Measurements from ENCODE around the gene C11orf91.
"Not testable (repeated sequence)": the region's sequence is repeated elsewhere in the genome, so short reads cannot be mapped to it uniquely, and the experiment has no call there.

C11orf91 gene

DNA sequence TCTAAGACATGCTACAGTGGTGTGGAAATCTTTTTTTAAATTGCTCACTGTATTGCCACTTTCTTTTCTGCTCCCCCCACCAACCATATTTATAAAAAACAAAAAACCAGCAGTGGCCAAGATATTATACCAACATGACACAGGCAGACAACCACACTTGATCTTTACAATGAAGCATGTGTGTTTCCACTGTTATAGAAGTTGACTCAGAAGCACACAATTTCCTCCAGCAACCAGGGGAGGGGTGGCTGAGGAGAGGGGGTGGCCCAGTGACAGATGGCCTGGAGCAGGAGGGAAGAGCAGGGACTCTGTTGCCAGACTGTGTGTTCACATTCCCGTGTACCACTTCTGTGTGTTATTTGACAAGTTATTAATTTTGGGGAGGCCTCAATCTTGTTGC is 20.8 kb upstream of the C11orf91 start:
- peak; percentile 63 to 80 (median 72) for DNase-seq

DNA sequence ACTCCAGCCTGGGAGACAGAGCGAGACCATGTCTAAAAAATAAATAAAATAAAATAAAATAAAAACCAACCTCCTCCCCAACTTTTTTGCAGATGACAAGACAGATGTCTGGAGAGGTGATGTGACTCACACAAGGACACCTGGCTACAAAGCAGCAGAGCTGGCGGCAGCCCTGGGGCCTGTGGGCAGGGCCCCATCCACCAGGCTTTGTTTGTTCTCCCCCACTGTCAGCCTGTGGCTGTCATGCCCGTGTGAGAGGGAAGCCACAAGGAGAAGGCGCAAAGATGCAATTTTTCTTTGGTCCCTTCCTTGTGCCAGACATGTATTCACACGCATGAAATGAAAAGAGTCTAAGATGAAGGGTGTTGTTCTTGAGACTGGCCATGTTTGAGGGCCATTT is 19.0 kb upstream of the C11orf91 start:
- DNase-seq, result no peak

DNA sequence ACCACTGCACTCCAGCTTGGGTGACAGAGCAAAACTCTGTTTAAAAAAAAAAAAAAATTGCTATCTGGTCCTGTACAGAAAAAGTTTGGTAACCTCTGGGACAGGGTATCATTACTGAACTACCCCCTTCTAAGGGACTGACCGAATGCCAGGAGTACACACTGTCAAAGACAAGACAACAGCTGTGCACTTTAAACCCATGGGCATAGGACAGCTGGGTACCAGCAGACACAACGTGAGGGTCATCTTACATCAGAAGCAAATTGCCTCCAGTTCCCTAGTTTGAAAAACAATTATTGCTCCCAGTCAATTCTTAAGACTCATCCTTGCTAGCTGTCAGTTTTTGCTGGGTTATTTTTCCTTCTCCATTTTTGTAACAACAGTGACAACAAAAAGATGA is 17.8 kb upstream of the C11orf91 start:
- no peak for DNase-seq

DNA sequence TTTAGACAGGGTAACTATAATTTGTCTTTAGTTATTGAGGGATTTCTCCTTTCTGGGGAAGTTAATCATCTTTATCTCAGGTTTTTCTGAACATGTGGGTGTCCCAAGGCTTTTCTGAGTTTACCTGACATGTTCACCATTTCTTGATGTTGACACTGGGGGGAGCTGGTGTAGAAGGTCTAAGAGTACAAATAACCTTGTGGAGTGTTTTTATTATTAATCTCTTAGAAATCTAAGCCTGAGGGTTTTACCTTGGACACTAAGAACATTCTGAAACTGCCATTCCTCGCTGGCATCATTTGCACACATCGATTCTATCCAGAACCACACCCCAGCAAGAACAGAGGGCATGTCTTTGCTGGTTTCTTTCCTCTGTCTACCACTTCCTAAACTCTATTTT is 15.6 kb upstream of the C11orf91 start:
- peak in 3 of 4 experiments; percentile 40 to 61 (median 48) for DNase-seq

DNA sequence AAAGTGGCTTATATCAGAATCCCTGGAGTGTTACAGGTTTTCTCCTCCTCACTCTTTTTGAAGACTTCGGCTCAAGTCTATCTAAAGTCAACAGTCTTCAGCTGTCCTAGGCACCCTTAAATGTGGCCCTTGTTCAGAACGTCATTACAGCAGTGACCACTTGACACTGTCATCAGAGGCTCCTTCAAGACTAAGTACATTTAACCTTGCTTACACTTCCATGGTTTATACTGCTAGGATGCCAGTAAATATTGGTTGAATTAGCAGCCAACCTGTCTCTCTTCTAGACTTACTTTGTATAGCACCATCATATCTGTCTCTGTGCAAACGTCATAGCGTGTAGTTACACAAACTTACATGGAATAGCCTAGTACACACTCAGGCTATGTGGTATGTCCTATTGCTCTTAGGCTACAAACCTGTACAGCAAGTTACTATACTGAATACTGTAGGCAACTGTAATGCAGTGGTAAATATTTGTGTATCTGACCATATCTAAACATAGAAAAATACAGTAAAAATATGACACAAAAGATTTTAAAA is 13.3 kb upstream of the C11orf91 start:
- DNase-seq, result no peak

DNA sequence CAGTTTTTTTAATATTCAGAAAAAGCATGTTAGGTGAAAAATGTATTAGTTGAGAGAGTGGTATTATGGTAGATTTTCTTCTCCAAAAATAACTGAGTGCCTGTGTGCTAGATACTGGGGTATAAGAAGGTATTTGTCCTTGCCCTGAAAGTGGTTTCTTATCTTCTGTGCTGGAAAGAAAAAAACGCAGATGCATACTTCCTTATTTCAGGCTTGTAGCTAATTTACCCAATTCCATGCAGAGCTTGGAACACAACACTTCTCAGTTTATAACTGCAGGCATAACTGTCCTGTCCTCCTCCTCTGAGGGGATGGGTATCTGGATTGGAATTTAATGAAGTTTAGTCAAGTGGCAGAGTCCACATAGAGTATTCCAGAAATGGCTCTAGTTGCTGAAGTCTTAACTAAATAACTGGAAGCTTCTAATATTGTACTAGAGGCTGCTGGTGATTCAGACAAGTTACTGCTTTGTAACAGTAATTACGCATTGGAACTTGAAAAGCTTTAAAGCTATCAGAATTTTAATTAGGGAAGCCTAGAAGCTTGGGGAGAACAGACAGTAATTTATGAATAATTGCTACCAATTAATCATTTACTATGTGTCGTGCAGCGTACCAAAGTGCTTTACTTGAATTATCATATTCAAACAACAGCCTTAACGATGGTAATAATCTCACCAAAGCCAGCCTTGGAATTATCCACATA is 12.7 kb upstream of the C11orf91 start:
- DNase-seq, result peak in 1 of 4 experiments; percentile 24

DNA sequence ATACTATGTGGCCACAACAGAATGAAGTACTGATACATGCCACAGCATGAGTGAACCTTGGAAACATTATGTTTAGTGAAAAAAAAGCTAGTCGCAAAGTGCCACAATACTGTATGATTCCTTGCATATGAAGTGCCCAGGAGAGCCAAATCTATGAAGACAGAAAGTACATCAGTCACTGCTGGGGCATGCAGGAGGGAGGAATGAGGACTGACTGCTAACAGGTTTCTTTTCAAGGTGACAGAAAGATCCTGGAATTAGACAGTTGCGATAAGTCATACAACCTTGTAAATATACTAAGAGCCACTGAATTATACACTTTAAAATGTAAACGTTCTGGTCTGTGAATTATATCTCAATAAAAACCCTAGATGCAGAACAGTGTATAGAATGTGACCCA is 11.8 kb upstream of the C11orf91 start:
- DNase-seq, result no peak

DNA sequence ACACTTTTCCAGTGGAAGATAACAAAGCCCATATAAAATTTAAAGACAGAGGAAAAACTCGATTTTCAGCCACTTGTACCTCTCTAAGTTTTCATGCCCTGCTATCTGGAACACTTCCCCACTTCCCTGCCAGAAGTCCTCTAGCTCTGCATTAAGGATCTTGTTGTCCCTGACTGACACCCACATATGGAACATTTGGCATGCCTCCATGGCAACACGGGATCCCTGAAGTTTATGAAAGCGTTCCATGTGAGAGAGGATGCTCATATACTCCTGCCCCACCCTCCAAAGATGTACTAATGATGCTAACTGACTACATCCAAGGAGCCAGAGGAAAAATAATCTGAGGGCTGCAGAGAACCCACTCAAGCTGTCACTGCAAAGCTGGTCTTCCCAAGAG is 8.8 kb upstream of the C11orf91 start:
- DNase-seq, result no peak

DNA sequence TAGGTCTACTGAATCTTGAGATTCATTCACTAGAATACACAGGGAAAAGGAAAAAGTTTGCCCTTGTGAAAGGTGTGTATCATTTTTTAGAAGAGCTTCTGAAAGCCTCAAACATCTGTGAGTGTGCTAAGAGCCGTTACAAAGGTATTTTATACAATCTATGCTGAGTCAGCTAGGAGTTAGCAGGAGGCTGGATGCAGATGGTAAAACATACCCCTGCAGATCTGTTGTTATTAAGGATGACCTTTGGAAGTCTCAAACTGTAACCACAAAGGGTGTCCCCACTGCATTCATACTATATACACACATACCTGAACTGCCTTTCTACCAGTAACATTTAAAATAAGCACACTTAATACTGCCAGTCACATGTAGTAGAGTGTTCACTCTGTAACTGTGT is 8.4 kb upstream of the C11orf91 start:
- no peak for DNase-seq

DNA sequence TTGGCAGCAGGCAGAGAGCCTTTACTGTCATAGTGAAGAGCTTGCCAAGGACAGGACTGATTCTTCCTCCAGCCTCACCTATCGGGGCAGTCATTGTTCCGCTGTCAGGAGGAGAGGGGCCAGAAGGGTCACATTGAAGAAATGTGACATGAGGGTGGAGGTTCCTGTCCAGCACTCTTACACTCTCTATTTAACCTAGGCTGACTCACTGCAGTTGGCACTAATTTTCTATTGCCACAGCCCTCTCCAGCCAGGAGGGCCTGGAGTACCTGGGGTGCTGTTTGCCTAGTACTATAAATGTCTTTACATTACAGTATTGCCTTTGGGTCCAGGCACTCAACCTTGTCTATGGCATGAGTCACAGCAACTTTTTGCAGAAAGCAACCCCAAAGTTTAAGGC is 7.2 kb upstream of the C11orf91 start:
- not testable (repeated sequence) for DNase-seq

DNA sequence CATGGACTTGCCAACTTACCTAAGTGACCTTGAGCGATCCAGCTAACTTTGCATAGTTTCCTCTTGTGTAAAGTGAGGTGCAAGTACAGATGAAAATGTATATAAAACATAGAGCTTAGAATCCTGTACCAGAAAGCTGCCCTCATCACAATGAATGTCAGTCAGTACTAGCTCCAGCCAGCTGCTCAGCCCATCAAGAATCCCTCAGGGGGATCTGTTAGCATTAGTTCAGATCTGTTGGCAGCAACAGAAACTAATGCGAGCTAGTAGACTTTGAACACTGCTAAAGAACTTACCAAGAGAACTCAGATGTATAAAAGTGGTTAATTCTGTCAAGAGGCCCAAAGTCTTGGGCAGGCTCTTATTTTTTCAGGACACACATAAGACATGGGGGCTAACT is 6.3 kb upstream of the C11orf91 start:
- DNase-seq, result no peak

DNA sequence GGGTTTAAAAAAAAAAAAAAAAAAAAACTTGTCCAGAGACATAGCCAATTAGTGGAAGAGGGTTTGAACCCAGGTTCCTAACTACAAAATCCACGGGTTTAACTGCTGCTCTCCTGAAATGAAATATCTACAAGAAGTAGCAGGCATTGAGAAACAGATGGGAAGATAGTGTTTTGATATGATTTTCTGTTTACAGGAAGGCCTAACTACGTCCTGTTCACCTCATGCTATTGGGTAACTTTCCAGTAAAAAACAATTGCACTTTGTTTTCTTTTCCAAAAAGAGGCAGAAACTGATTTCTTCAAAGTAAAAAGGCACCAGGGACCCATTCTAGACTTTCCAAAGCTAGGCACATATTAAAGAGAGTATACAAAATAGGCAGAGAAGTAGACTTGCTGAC is 5.9 kb upstream of the C11orf91 start:
- no peak for DNase-seq

DNA sequence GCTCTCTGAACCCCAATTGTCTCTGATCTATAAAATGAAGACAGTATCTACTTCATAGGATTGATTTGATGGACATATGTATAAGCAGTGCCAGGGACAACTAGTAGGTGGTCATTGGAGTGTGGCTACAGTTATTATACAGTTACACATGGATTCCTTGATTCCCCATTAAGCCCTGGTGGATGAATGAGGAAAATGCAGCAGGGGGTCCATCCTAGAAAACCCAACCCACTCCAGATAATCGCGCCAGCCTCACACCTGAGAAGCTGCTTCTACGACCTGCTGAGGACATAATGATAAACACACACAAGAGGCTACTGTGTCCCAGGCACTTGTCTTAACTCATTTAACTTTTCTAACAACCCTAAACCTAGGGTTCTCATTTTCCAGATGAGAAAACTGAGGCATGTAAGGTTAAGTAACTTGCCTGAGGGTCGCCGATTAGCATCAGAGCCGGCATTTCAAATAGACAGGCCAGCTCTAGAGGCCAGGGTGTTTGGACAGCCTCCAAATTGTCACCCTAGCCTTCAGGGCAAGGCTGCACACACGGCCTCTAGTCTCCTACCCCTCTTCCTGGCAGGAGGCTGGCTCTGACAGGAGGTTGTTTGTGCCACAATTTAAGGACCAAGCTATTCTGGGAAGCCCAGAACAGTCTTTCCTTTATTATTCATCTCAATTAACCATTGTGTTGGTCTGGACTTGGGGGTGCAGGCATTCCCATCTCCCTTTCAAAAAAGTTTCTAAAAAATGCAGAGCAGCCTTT is 3.8 kb upstream of the C11orf91 start:
- DNase-seq, result no peak

DNA sequence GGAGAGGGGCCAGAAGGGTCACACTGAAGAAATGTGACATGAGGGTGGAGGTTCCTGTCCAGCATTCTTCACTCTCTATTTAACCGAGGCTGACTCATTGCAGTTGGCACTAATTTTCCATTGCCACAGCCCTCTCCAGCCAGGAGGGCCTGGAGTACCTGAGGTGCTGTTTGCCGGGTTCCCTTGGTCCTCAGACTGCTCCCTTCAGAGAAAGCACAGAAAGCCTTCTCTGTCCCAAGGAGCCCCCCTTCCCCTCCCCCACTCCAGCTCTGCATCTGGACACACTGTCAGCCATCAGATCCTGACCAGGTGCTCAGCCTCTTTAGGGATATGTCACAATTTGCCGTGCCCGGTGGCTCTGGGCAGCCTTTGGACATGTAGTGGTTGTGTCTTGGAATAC is 3.2 kb upstream of the C11orf91 start:
- DNase-seq, result no peak

DNA sequence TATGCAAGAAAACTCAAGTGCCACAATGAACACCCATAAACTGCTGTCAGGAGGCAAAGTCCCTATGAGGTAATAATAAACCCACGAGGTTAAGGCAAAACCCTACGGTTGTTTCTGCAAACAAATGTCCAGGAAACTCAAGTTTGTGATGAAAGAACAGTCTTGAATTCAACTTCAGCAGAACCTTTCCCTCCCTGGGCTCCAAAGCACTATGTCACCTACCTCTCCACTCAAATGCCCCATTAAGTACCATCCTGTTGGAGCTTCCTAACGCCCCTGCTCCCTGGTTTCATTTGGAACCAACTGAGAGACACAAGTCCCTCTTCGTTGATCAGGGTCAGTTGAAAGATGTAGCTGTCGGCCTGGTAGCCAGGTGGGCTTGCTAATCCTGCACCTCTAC is 2.6 kb upstream of the C11orf91 start:
- DNase-seq, result peak in 2 of 4 experiments; percentile 23 to 35

DNA sequence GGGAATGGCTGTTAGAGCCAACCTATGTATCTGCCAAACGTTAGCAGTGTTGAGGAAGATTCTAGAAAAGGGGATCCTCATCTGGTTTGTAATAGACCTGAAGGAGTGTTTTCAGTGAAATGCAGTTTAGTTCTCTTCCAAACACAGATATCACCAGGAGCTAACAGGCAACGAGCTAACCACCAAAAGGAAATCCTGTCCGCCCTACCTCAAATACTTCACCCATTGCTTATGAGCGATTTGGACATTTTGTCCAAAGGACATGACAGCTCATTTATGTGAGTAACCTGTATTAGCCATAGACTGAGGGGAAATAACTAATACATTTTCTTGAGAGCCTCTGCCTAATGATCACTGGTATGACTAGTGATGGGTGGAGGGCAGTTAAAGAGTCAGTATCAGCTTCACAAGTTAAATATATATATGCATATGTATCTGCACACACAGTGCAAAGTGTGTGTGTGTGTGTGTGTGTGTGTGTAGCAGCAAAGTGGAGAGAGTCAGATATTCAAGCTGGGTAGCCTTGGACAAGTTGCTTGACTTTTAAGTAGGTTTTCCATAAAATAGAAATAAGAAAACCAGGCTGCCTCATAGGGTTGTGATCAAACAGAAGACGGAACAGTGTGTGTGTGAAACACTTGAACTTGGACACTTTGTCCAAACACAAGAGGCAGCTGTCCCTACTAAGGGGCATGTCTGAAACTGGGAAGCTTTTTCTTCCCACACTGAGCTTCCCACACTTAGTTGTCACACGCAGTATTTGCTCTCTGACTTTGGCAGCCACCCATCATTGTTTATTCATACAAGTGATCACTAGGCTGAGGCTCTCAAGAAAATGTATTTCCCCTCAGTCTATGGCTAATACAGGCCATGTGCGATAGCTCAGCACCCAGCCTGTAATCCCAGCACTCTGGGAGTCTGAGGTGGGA is 940 bp upstream of the C11orf91 start:
- peak; percentile 46 to 69 (median 62) for DNase-seq

DNA sequence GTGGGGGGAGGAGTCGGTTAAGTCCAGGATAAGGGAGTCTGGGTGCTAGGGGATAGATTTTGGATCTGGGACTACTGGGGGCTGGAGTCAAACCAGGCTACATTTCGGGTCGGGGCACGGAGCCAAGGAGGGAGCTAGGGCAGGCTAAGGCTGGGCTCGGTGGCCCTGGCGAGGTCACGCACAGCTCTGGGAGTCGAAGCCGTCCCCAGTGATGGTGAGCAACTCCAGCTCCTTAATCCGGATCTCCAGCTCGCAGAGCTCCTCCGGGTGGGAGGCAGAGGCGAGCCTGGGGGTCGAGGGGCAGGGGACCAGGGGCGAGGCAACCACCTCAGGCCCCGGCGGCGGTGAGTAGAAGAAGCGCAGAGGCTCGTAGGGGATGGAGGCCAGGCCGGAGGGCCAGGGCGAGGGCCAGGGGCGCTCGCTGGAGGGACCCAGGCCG is 544 bp downstream of the C11orf91 start:
- no peak for DNase-seq

DNA sequence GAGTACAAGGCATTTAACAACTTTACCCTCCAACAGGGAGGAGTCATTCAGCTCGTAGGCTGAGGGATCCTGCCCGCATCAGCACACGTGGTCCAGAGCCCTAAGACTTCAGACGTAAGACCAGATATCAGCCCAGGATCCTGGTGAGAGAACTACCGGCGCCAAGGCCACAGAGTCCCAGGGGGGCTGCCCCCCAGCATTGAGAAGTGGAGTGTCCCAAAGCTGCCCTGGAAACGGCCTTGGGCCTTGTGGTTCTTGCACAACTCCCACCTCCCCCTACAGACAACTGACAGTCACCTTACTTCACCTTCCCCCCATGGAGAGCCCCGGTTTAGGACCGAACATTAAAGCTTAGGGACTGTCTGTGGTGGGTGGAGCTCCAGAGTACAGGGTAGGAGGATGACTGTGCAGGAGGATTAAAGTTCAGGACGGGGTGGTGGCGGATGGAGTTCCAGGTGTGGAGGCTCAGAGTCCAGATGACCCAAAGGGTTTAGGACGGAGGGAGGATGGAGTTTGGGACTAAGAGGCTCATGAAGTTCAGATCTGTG is 1.0 kb downstream of the C11orf91 start:
- DNase-seq, result no peak

DNA sequence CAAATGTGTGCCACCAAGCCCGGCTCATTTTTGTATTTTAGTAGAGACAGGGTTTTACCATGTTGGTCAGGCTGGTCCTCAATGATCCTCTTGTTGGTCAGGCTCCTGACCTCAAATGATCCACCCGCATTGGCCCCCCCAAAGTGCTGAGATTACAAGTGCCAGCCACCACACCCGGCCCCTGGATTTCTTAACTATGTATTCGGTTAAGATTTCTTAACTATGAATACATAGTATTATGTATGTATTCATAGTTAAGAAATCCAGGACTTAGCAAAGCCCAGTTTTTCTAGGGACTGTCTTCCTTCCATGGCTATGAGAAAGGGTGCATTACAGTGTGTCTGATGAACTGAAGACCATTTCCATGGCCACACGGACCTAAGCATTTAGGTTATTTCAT is 1.7 kb downstream of the C11orf91 start:
- no peak for DNase-seq

DNA sequence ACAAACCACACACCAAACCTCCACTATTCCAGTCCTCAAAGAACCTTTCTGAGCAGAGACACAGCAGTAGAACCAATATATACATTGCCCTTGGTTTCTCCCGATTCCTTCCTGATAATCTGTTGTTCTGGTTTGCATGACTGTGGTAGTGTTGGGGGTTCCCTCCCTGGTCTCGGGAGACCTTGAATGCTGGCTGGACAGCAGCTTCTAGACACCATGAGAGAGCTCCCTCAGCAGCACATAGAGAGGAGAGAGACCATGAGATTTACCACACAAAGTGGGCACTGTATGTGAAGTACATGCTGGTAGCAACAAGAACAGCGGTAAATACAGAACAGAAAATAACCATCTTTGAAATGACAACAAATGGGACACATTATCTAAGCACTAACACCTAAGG is 2.6 kb downstream of the C11orf91 start:
- DNase-seq, result no peak

DNA sequence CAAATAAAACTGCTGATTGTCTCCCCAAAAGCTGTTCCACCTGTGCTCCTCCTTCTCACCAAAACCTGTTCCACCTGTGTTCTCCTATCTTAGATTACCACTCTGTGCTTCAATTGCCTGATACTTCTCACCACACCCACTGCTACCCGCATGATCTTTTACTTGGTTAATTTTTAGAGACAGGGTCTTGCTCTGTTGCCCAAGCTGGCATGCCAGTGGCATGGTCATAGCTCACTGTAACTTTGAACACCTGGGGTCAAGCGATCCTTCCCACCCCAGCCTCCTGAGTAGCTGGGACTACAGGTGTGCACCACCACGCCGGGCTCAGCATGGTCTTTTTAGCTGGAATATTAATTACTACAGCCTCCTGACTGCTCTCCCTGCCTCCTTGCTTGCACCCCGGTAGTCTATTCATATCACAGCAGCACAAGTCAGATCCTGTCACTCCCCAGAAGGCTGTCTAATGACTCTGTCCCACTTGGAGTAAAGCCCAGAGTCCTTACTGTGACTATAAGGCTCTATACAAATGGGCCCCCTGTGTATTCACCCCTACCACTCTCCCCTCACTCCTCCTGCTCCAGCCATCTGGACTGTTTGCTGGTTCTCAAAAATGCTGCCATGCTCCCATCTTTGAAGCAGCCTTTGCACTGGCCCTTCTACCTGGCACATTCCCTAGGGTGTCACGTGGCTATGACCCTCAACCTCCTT is 3.5 kb downstream of the C11orf91 start:
- no peak for DNase-seq

DNA sequence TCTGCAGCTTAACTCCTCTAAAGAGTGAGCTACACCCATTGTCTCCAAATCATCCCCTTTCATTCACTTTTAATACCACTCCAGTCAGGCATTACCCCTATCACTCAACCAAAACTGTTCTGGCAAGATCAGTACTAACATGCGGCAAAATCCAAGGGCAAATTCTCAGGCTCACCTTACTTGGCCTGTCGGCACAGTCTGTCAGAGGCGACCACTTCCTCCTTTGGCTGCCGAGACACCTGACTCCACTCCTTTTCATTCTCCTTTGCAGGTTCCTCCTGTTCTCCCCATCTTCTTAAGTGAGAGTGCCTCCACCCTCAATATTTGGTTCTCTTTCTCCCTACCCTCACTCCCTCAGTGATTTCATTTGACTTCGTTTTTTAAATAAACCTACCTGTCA is 4.2 kb downstream of the C11orf91 start:
- DNase-seq, result no peak

Data from suppressor macrophage (primary cell).